Pancreas (tissue), 10 donors: ENCODE results near the gene CCL24. TPM values are rescaled to one million over a fixed set of nuclear protein-coding genes. Genes with fewer than 3 reads are reported as not detected.
A peak's percentile ranks its signal among the peaks of the same experiment; 100 is the strongest.
"Not testable (repeated sequence)": the region's sequence is repeated elsewhere in the genome, so short reads cannot be mapped to it uniquely, and the experiment has no call there.

ENCODE experiments used
- ATAC-seq, 4 donors: fragments of 200-7000 bp; cut with Tn5 transposase; one replicate each; pipeline versions ENCODE4 v1.8.0 to v1.9.1; 2020; ENCODE audit warnings: mild to moderate bottlenecking in 4 of 4, moderate library complexity in 4 of 4
- DNase-seq, 6 donors: peaks; one replicate each; pipeline ENCODE4 v3.0.0-alpha.2; 2020
- FAIRE-seq: peaks from 2 replicates; lab custom pipeline; 2012; peaks lifted over from hg19 to GRCh38; lab: Jason Lieb, UNC
- H3K27ac ChIP-seq, 4 donors: fragments of 200-600 bp; sonication (generic); 1 replicate in 3 of 4; 2 replicates in 1 of 4; pipeline versions ENCODE4 v1.5.0 to v1.8.0; 2020
- H3K27me3 ChIP-seq, 4 donors: fragments of 200-600 bp; one replicate each; pipeline ENCODE4 v1.8.0; 2021
- H3K36me3 ChIP-seq, 3 donors: fragments of 200-600 bp; sonication (generic) in 1 of 3; one replicate each; pipeline versions ENCODE4 v1.5.0 to v1.8.0; 2020 to 2021
- H3K4me1 ChIP-seq, 3 donors: fragments of 200-600 bp; one replicate each; pipeline ENCODE4 v1.8.0; 2021
- H3K4me3 ChIP-seq, 4 donors: fragments of 200-600 bp; sonication (generic) in 2 of 4; one replicate each; pipeline versions ENCODE4 v1.5.0 to v1.8.0; 2020 to 2021
- H3K9me3 ChIP-seq, 4 donors: fragments of 200-600 bp; one replicate each; pipeline ENCODE4 v1.8.0; 2021
- CTCF ChIP-seq, 4 donors: fragments of 200-600 bp; sonication (generic) in 3 of 4; IDR thresholded peaks; one replicate each; pipeline versions ENCODE4 v1.5.0 to v1.8.0; 2021; ENCODE audit warnings: antibody characterized with exemption in 4 of 4
- WGBS, 2 donors: extraction: QIAGEN DNeasy Blood & Tissue Kit; methylation state at CpG; one replicate each; pipeline ENCODE4 v1.1.7; 2013; 5-methylcytosine and 5-hydroxymethylcytosine counted together
- intact Hi-C, 3 donors: fragments of 100-400 bp; cut with DNase I; formaldehyde crosslinking; loops; one replicate each; pipeline versions ENCODE4 v1.11.1 to v1.14.2; 2022
- polyA plus RNA-seq, 2 donors: library from polyadenylated mRNA; stranded (reverse); fragments of 200-250 nt; gene quantifications; one replicate each; pipeline ENCODE4 v1.2.3, GENCODE V29; 2013
- total RNA-seq, 6 donors: library from RNA; stranded (reverse); fragmentation: NEBNext Ultra II Directional in 4 of 6; extraction: Animal tissue kit (Norgen Biotek cat#: 25700) in 4 of 6; gene quantifications; one replicate each; pipeline versions ENCODE4 v1.2.1 to v1.2.4, GENCODE V29; 2021 to 2023
- donor health status: healthy with polysubstance abuse.
- donor health status: DM: no; HTN: no; CAD: no; lungs with moderate emphysema.
- donor health status: DM: no; HTN: no; CAD: no.
- donor health status: control.
- donor health status: control.
- donor health status: Bipolar disorder and iron deficiency.
- donor health status: DM: yes; HTN: yes; CAD: no.
- donor health status: DM: no; HTN: no; CAD: no.
- donor health status: DM: no; HTN: no; CAD: no.
- donor health status: DM: yes; HTN: yes; CAD: no.

The CCL24 gene
- total and polyA plus RNA-seq, 8 donors: 0.37 TPM; not detected in 7

DNA sequence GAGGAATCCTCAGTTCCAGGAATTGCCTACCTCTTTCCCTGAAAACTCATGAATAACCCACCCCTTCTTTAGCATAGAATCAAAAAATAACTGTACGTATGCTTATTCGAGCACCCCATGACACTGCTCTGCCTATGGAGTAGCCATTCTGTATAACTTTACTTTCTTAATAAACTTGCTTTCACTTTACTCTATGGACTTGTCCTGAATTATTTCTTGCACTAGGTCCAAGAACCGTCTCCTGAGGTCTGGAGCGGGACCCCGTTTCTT, 11.1 kb downstream of the CCL24 start:
- 88 to 93% methylated on average over 5 of the region's 5 CpGs for WGBS, 2 donors
- Histone ChIP-seq H3K27me3 (no peaks in the 10 kb centered on the region), H3K27ac (no peak overlapping the region), H3K4me3 (no peak overlapping the region), H3K36me3 (no peaks in the 10 kb centered on the region), H3K4me1 (no peaks in the 10 kb centered on the region), H3K9me3 (no peaks in the 10 kb centered on the region)
- intact Hi-C loops: no loop called here
- no peak for ATAC-seq
- no peak for FAIRE-seq
- DNase-seq: no peak
- TF ChIP-seq CTCF (IDR thresholded peaks at IDR 0.05): no peak

- ATAC-seq: peak; percentile 61 to 88 (median 84)
- peak in 4 of 6 donors; percentile 13 to 57 (median 23) for DNase-seq
- FAIRE-seq: no peak
Measured at GRCh38 chr7:75798770-75799169, 14.8 kb downstream of the CCL24 start.

GRCh38 chr7:75796420-75796819, 17.2 kb downstream of the CCL24 start:
- 94 to 96% methylated on average over 6 of the region's 6 CpGs for WGBS, 2 donors
- no peaks in the 10 kb centered on the region for H3K36me3 ChIP-seq
- H3K27me3 ChIP-seq: no peaks in the 10 kb centered on the region
- no peak overlapping the region for H3K4me3 ChIP-seq
- no peaks in the 10 kb centered on the region for H3K9me3 ChIP-seq
- no peak for FAIRE-seq
- TF ChIP-seq CTCF (IDR thresholded peaks at IDR 0.05): no peak
- intact Hi-C loops: no loop called here
- peaks cover 0 to 4% (median 0%) of the 10 kb centered on the region in 3 donors for H3K4me1 ChIP-seq
- no peak for DNase-seq
- no peak overlapping the region for H3K27ac ChIP-seq
- ATAC-seq: no peak

More at GRCh38 chr7:75798770-75799169, 14.8 kb downstream of the CCL24 start:
- WGBS, 2 donors: 25% methylated on average over 4 of the region's 4 CpGs
- Histone ChIP-seq H3K9me3 (no peaks in the 10 kb centered on the region), H3K4me1 (peaks cover 0 to 4% (median 0%) of the 10 kb centered on the region in 3 donors), H3K27me3 (no peaks in the 10 kb centered on the region), H3K36me3 (no peaks in the 10 kb centered on the region), H3K27ac (no peak overlapping the region), H3K4me3 (no peak overlapping the region)
- no peak for TF ChIP-seq CTCF (IDR thresholded peaks at IDR 0.05)
- intact Hi-C loops: no loop called here

- no peaks in the 10 kb centered on the region for H3K36me3 ChIP-seq
- no peaks in the 10 kb centered on the region for H3K27me3 ChIP-seq
- FAIRE-seq (no peak), ATAC-seq (peak in 3 of 4 donors; percentile 36 to 69 (median 43)), DNase-seq (peak in 3 of 6 donors; percentile 5 to 30 (median 16))
- 19 to 20% methylated on average over 9 of the region's 9 CpGs for WGBS, 2 donors
- no peaks in the 10 kb centered on the region for H3K9me3 ChIP-seq
- intact Hi-C loops: no loop called here
- TF ChIP-seq CTCF (IDR thresholded peaks at IDR 0.05): no peak
- H3K4me3 ChIP-seq: no peak overlapping the region
- peaks cover 0 to 4% (median 0%) of the 10 kb centered on the region in 3 donors for H3K4me1 ChIP-seq
- no peak overlapping the region for H3K27ac ChIP-seq
Measured at GRCh38 chr7:75795831-75796285, 17.7 kb downstream of the CCL24 start.

DNA sequence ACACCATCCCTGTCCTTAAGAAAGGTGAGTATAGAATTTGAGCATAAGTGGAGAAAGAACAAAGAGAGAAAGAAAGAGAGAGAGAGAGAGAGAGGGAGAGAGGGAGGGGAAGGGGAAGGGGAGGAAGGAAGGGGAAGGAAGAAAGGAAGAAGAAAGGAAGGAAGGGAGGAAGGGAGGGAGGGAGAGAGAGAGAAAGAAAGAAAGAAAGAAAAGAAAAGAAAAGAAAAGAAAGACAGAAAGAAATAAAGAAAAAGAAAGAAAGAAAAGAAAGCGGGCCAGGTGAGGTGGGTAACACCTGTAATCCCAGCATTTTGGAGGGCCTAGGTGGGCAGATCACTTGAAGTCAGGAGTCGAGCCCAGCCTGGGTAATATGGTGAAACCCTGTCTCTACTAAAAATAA, 19.9 kb downstream of the CCL24 start:
- FAIRE-seq: no peak
- H3K4me3 ChIP-seq: no peak overlapping the region
- no peak for DNase-seq
- H3K9me3 ChIP-seq: no peaks in the 10 kb centered on the region
- H3K36me3 ChIP-seq: no peaks in the 10 kb centered on the region
- ATAC-seq: no peak
- H3K27me3 ChIP-seq: no peaks in the 10 kb centered on the region
- H3K4me1 ChIP-seq: peaks cover 0 to 4% (median 0%) of the 10 kb centered on the region in 3 donors
- intact Hi-C loops: no loop called here
- H3K27ac ChIP-seq: no peak overlapping the region
- WGBS, 2 donors: 89 to 94% methylated on average over 2 of the region's 2 CpGs
- no peak for TF ChIP-seq CTCF (IDR thresholded peaks at IDR 0.05)

DNA sequence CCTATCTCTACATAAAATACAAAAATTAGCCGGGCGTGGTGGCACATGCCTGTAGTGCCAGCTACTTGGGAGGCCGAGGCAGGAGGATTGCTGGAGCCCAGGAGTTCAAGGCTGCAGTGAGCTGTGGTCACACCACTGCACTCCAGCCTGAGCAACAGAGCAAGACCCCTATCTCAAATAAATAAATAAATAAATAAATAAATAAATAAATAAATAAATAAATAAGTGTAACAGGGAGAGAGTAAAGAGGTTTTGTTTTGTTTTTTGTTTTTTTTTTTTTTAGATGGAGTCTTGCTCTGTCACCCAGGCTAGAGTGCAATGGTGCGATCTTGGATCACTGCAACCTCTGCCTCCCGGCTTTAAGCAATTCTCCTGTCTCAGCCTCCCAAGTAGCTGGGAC, 21.0 kb downstream of the CCL24 start:
- whole genome bisulfite sequencing, 2 donors: 98% methylated on average over 5 of the region's 5 CpGs
- intact Hi-C loops, H3K27me3 ChIP-seq, FAIRE-seq, H3K9me3 ChIP-seq, ATAC-seq, DNase-seq, H3K27ac ChIP-seq, H3K36me3 ChIP-seq, H3K4me1 ChIP-seq, H3K4me3 ChIP-seq: not testable (repeated sequence)
